ENCODE data around the gene SAA4. TPM values are rescaled to one million over a fixed set of nuclear protein-coding genes. Genes with fewer than 3 reads are reported as not detected.

The SAA4 gene
- total RNA-seq, 1 experiment from 2014 or later, result 0.50 TPM

DNA sequence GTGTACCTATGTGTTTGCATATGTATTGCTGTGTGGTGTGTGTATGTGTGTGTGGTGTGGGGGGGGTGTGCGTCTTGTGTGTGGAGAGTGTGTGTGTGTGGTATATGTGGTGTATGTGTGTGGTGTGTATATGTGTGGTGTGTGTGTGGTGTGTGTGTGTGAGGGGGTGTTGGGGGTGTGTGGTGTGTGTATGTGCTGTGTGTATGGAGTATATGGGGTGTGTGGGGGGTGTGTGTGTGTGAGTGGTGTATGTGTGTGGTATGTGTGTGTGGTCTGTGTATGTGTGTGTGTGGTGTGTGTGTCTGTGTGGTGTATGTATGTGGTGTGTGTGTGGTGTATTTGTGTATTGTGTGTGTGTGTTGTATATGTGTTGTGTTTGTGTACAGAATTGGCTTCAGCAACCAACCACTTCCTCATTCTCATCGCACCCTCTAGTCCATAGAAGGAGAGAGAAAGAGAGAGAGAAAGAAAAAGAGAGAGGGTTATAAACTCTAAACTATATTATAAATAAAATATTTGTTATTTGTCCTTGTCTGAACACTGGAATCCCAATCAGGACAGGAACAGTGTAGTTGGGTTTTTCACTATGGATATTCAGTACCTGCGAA is 13.7 kb downstream of the SAA4 start:
- POLR2A ChIA-PET, result no interaction called here
- Mint-ChIP-seq H3K4me1 (no peaks in the 10 kb centered on the region), H3K36me3 (no peaks in the 10 kb centered on the region), H3K27ac (no peak overlapping the region), H3K9me3 (peaks cover 6% of the 10 kb centered on the region), H3K27me3 (ENCODE audit: low read depth) (peaks cover 4% of the 10 kb centered on the region; the same call in 1 of the 2 replicates), H3K4me3 (no peak overlapping the region)
- DNase-seq (ENCODE audit: low spot score), result no peak
- TF ChIP-seq ZNF416 (CRISPR knock-in tag; IDR thresholded peaks at IDR 0.05), result no peak
- no peak for TF ChIP-seq ETV6 (CRISPR knock-in tag; IDR thresholded peaks at IDR 0.05)
- no peak for TF ChIP-seq SMAD3 (CRISPR knock-in tag; IDR thresholded peaks at IDR 0.05; ENCODE audit: borderline replicate concordance)
- TF ChIP-seq TEAD4 (CRISPR knock-in tag; IDR thresholded peaks at IDR 0.05), result no peak
- no peak for TF ChIP-seq ZNF317 (CRISPR knock-in tag; IDR thresholded peaks at IDR 0.05; ENCODE audit: borderline replicate concordance, low read depth)
- no peak for TF ChIP-seq ZNF219 (CRISPR knock-in tag; IDR thresholded peaks at IDR 0.05; ENCODE audit: borderline replicate concordance)
- TF ChIP-seq, protein P1, sequence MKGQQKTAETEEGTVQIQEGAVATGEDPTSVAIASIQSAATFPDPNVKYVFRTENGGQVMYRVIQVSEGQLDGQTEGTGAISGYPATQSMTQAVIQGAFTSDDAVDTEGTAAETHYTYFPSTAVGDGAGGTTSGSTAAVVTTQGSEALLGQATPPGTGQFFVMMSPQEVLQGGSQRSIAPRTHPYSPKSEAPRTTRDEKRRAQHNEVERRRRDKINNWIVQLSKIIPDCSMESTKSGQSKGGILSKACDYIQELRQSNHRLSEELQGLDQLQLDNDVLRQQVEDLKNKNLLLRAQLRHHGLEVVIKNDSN (CRISPR knock-in tag; IDR thresholded peaks at IDR 0.05), result no peak
- no peak for TF ChIP-seq ZBTB21 (CRISPR knock-in tag; IDR thresholded peaks at IDR 0.05; ENCODE audit: borderline replicate concordance)
- no peak for TF ChIP-seq FOXP4 (CRISPR knock-in tag; IDR thresholded peaks at IDR 0.05)
- no peak for TF ChIP-seq JUN (CRISPR knock-in tag; IDR thresholded peaks at IDR 0.05)
- no peak for TF ChIP-seq NFE2L1 (CRISPR knock-in tag; IDR thresholded peaks at IDR 0.05)
- TF ChIP-seq NR2C2 (CRISPR knock-in tag; IDR thresholded peaks at IDR 0.05), result no peak
- TF ChIP-seq GTF2I (CRISPR knock-in tag; conservative IDR thresholded peaks at IDR 0.05), result no peak
- TF ChIP-seq, protein P2, sequence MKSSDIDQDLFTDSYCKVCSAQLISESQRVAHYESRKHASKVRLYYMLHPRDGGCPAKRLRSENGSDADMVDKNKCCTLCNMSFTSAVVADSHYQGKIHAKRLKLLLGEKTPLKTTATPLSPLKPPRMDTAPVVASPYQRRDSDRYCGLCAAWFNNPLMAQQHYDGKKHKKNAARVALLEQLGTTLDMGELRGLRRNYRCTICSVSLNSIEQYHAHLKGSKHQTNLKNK (CRISPR knock-in tag; IDR thresholded peaks at IDR 0.05), result no peak
- TF ChIP-seq TEAD1 (CRISPR knock-in tag; IDR thresholded peaks at IDR 0.05), result no peak
- no peak for TF ChIP-seq ZNF281 (CRISPR knock-in tag; IDR thresholded peaks at IDR 0.05)
- TF ChIP-seq IRF2 (CRISPR knock-in tag; IDR thresholded peaks at IDR 0.05; ENCODE audit: borderline replicate concordance, low read depth), result no peak
- TF ChIP-seq, protein P3, sequence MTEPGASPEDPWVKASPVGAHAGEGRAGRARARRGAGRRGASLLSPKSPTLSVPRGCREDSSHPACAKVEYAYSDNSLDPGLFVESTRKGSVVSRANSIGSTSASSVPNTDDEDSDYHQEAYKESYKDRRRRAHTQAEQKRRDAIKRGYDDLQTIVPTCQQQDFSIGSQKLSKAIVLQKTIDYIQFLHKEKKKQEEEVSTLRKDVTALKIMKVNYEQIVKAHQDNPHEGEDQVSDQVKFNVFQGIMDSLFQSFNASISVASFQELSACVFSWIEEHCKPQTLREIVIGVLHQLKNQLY (CRISPR knock-in tag; IDR thresholded peaks at IDR 0.05), result no peak
- TF ChIP-seq, protein P4, sequence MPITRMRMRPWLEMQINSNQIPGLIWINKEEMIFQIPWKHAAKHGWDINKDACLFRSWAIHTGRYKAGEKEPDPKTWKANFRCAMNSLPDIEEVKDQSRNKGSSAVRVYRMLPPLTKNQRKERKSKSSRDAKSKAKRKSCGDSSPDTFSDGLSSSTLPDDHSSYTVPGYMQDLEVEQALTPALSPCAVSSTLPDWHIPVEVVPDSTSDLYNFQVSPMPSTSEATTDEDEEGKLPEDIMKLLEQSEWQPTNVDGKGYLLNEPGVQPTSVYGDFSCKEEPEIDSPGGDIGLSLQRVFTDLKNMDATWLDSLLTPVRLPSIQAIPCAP (CRISPR knock-in tag; IDR thresholded peaks at IDR 0.05), result no peak
- CTCF ChIA-PET, result interaction anchor here (2.3 kb wide), 1 partner anchor 107 kb away, joined by 9 read pairs; no protein-coding TSS in a partner anchor
- ATAC-seq, result no peak
